Aorta (tissue), 5 donors: ENCODE results near the gene RANBP3. TPM values are rescaled to one million over a fixed set of nuclear protein-coding genes. Genes with fewer than 3 reads are reported as not detected.
"Not testable (repeated sequence)": the region's sequence is repeated elsewhere in the genome, so short reads cannot be mapped to it uniquely, and the experiment has no call there.

ENCODE experiments used
- ATAC-seq: fragments of 200-7000 bp; cut with Tn5 transposase; one replicate; pipeline ENCODE4 v1.9.1; 2022; ENCODE audit warnings: moderate library complexity; ENCODE audit not compliant: low FRiP score
- DNase-seq, 2 donors: peaks; one replicate each; pipeline ENCODE4 v3.0.0-alpha.2; 2020
- H3K27ac ChIP-seq, 2 donors: one replicate each; pipeline ENCODE4 v1.5.1; 2013; ENCODE audit warnings: low read length in 2 of 2, mild to moderate bottlenecking in 2 of 2, moderate library complexity in 2 of 2, control low read depth in 1 of 2, inconsistent platforms in 1 of 2, low read depth in 1 of 2
- H3K27me3 ChIP-seq, 2 donors: one replicate each; pipeline ENCODE4 v1.6.1; 2013; ENCODE audit warnings: control low read depth in 1 of 2, low read length in 1 of 2, mild to moderate bottlenecking in 1 of 2, moderate library complexity in 1 of 2; ENCODE audit not compliant: insufficient read depth in 2 of 2, control insufficient read depth in 1 of 2
- H3K36me3 ChIP-seq, 2 donors: one replicate each; pipeline ENCODE4 v1.6.1; 2013; ENCODE audit warnings: control low read depth in 1 of 2, low read length in 1 of 2, mild to moderate bottlenecking in 1 of 2; ENCODE audit not compliant: insufficient read depth in 2 of 2, control insufficient read depth in 1 of 2
- H3K4me1 ChIP-seq, 2 donors: one replicate each; pipeline ENCODE4 v1.6.1; 2013; ENCODE audit warnings: low read length in 2 of 2, control low read depth in 1 of 2, mild to moderate bottlenecking in 1 of 2, moderate library complexity in 1 of 2; ENCODE audit not compliant: insufficient read depth in 2 of 2, control insufficient read depth in 1 of 2
- H3K4me3 ChIP-seq, 2 donors: one replicate each; pipeline ENCODE4 v1.5.1; 2013; ENCODE audit warnings: low read length in 2 of 2, control low read depth in 1 of 2, mild to moderate bottlenecking in 1 of 2
- H3K9me3 ChIP-seq: one replicate; pipeline ENCODE4 v1.6.1; 2013; ENCODE audit warnings: mild to moderate bottlenecking, low read length; ENCODE audit not compliant: control insufficient read depth
- WGBS, 2 donors: extraction: QIAGEN DNeasy Blood & Tissue Kit; methylation state at CpG; one replicate each; pipeline ENCODE4 v1.1.7; 2013; 5-methylcytosine and 5-hydroxymethylcytosine counted together
- intact Hi-C, 2 donors: fragments of 100-400 bp; cut with DNase I; formaldehyde crosslinking; loops; one replicate each; pipeline versions ENCODE4 v1.14.2 to v1.15.0; 2022
- polyA plus RNA-seq, 2 donors: library from polyadenylated mRNA; stranded (reverse); fragments of 200-250 nt; gene quantifications; one replicate each; pipeline ENCODE4 v1.2.3, GENCODE V29; 2013
- total RNA-seq, 2 donors: library from RNA; stranded (reverse); fragmentation: NEBNext Ultra II Directional; extraction: Animal tissue kit (Norgen Biotek cat#: 25700); gene quantifications; one replicate each; pipeline ENCODE4 v1.2.1, GENCODE V29; 2021
- donor health status: healthy with polysubstance abuse.
- donor health status: Bipolar disorder and iron deficiency.
- donor health status: DM: no; HTN: no; CAD: no.
- donor health status: DM: no; HTN: no; CAD: no.
- donor health status: DM: yes; HTN: yes; CAD: no.

Gene RANBP3
- total and polyA plus RNA-seq, 4 donors: 19.5 to 63.2 (median 50.6) TPM

- Histone ChIP-seq H3K36me3 (no peaks in the 10 kb centered on the region), H3K27me3 (no peaks in the 10 kb centered on the region), H3K27ac (no peak overlapping the region), H3K4me3 (no peak overlapping the region), H3K9me3 (no peaks in the 10 kb centered on the region), H3K4me1 (no peaks in the 10 kb centered on the region)
- no peak for ATAC-seq
- WGBS, 2 donors: 36 to 45% methylated on average over 4 of the region's 4 CpGs
- intact Hi-C loops: loop anchor here in 1 of 2 donors (10.0 kb wide), 1 partner anchor 87 kb away; the partner anchor contains the start of gene NRTN
- DNase-seq: no peak
These were observed 86.4 kb downstream of the RANBP3 start for GRCh38 chr19:5891572-5891937.

GRCh38 chr19:5890099-5890498, 87.8 kb downstream of the RANBP3 start:
- intact Hi-C loops: loop anchor here in 1 of 2 donors (10.0 kb wide), 1 partner anchor 85 kb away; the partner anchor contains the start of gene NRTN
- H3K4me3 ChIP-seq: no peak overlapping the region
- H3K9me3 ChIP-seq: no peaks in the 10 kb centered on the region
- no peaks in the 10 kb centered on the region for H3K4me1 ChIP-seq
- WGBS, 2 donors: 43 to 47% methylated on average over 10 of the region's 10 CpGs
- H3K27me3 ChIP-seq: no peaks in the 10 kb centered on the region
- H3K27ac ChIP-seq: no peak overlapping the region
- no peaks in the 10 kb centered on the region for H3K36me3 ChIP-seq
- no peak for DNase-seq
- ATAC-seq: no peak

GRCh38 chr19:5889288-5889971, 88.5 kb downstream of the RANBP3 start:
- no peaks in the 10 kb centered on the region for H3K36me3 ChIP-seq
- ATAC-seq (no peak), DNase-seq (no peak)
- no peaks in the 10 kb centered on the region for H3K27me3 ChIP-seq
- intact Hi-C loops: no loop called here
- no peak overlapping the region for H3K4me3 ChIP-seq
- no peaks in the 10 kb centered on the region for H3K9me3 ChIP-seq
- no peak overlapping the region for H3K27ac ChIP-seq
- H3K4me1 ChIP-seq: no peaks in the 10 kb centered on the region
- WGBS, 2 donors: 34 to 37% methylated on average over 17 of the region's 17 CpGs

- H3K27ac ChIP-seq, intact Hi-C loops, DNase-seq, H3K9me3 ChIP-seq, ATAC-seq, H3K36me3 ChIP-seq, H3K27me3 ChIP-seq, H3K4me1 ChIP-seq, H3K4me3 ChIP-seq: not testable (repeated sequence)
- 66 to 71% methylated on average over 11 of the region's 11 CpGs for WGBS, 2 donors
These were observed 93.7 kb downstream of the RANBP3 start for GRCh38 chr19:5884065-5884811.

- 53 to 61% methylated on average over 10 to 13 of the region's 13 CpGs for WGBS, 2 donors
- not testable (repeated sequence) for H3K4me1 ChIP-seq, H3K27ac ChIP-seq
These were observed 94.6 kb downstream of the RANBP3 start for GRCh38 chr19:5883157-5883873.

GRCh38 chr19:5882421-5882968, 95.4 kb downstream of the RANBP3 start:
- intact Hi-C loops: no loop called here
- no peaks in the 10 kb centered on the region for H3K27me3 ChIP-seq
- no peak for ATAC-seq

More at GRCh38 chr19:5883157-5883873, 94.6 kb downstream of the RANBP3 start:
- ATAC-seq, DNase-seq, H3K4me3 ChIP-seq, H3K36me3 ChIP-seq, intact Hi-C loops, H3K9me3 ChIP-seq, H3K27me3 ChIP-seq: not testable (repeated sequence)

GRCh38 chr19:5881543-5882299, 96.2 kb downstream of the RANBP3 start:
- Histone ChIP-seq H3K9me3 (no peaks in the 10 kb centered on the region), H3K27me3 (no peaks in the 10 kb centered on the region), H3K27ac (no peak overlapping the region), H3K36me3 (no peaks in the 10 kb centered on the region), H3K4me1 (no peaks in the 10 kb centered on the region), H3K4me3 (no peak overlapping the region)
- intact Hi-C loops: no loop called here
- whole genome bisulfite sequencing, 2 donors: 47 to 49% methylated on average over 19 of the region's 19 CpGs
- DNase-seq (no peak), ATAC-seq (peak; percentile 40)

More at GRCh38 chr19:5882421-5882968, 95.4 kb downstream of the RANBP3 start:
- no peak for DNase-seq
- Histone ChIP-seq H3K9me3 (no peaks in the 10 kb centered on the region), H3K4me1 (no peaks in the 10 kb centered on the region), H3K4me3 (no peak overlapping the region), H3K36me3 (no peaks in the 10 kb centered on the region), H3K27ac (no peak overlapping the region)
- WGBS, 2 donors: 60 to 69% methylated on average over 9 of the region's 9 CpGs

- H3K4me3 ChIP-seq: no peak overlapping the region
- no peaks in the 10 kb centered on the region for H3K4me1 ChIP-seq
- DNase-seq (peak in 1 of 2 donors; percentile 83), ATAC-seq (peak; percentile 38)
- no peaks in the 10 kb centered on the region for H3K9me3 ChIP-seq
- no peak overlapping the region for H3K27ac ChIP-seq
- intact Hi-C loops: no loop called here
- WGBS, 2 donors: 9 to 12% methylated on average over 15 of the region's 15 CpGs
- no peaks in the 10 kb centered on the region for H3K36me3 ChIP-seq
- no peaks in the 10 kb centered on the region for H3K27me3 ChIP-seq
These were observed 97.3 kb downstream of the RANBP3 start for GRCh38 chr19:5880604-5881078.
